Astrocyte (in vitro differentiated cells and primary cell): Measurements from ENCODE around the gene PRDM15.

Source experiments
- CTCF ChIP-seq: IDR thresholded peaks from 2 replicates; pipeline ENCODE4 v1.5.1; 2011; ENCODE audit warnings: low read depth, mild to moderate bottlenecking, inconsistent platforms, low read length, moderate library complexity; ENCODE audit not compliant: insufficient read depth
- EZH2 ChIP-seq: IDR thresholded peaks from 2 replicates; pipeline ENCODE4 v1.6.1; 2012; ENCODE audit warnings: mild to moderate bottlenecking, low read length, inconsistent platforms; ENCODE audit not compliant: insufficient read depth

- TF ChIP-seq CTCF: no peak
- TF ChIP-seq EZH2: no peak
Observed at GRCh38 chr21:41877901-41878830, 978 bp downstream of the PRDM15 start.
